AG04449 (cell line): ENCODE measurements around the gene ELF1.

Experiments used
- CTCF ChIA-PET: fragments of 350-600 bp; formaldehyde crosslinking; extraction: SDS; loops from one replicate; lab custom pipeline; 2021; ENCODE audit warnings: antibody characterized with exemption; lab: Yijun Ruan, JAX
- POLR2A ChIA-PET: fragments of 400-600, 350-600 bp; formaldehyde crosslinking; extraction: SDS; loops from one replicate; lab custom pipeline; 2020; ENCODE audit warnings: antibody characterized with exemption, inconsistent platforms; lab: Yijun Ruan, JAX
- DNase-seq: peaks from one replicate; pipeline ENCODE4 v3.0.0-alpha.2; 2010; ENCODE audit warnings: low read depth, low spot score
- H3K4me3 ChIP-seq: 2 replicates; pipeline ENCODE4 v1.5.1; 2011; ENCODE audit warnings: low read depth, mild to moderate bottlenecking, control low read depth, low read length
- CTCF ChIP-seq: IDR thresholded peaks from one replicate; pipeline ENCODE4 v1.5.1; 2011; ENCODE audit warnings: mild to moderate bottlenecking, moderate library complexity, low read length, control low read depth, inconsistent platforms; ENCODE audit not compliant: insufficient read depth; ENCODE audit errors: missing control alignments

ELF1 gene

GRCh38 chr13:40999416-40999815 lies 19.7 kb downstream of the ELF1 start:
- no peak for DNase-seq
- H3K4me3 ChIP-seq, result no peak overlapping the region
- POLR2A ChIA-PET, result no interaction called here
- CTCF ChIA-PET, result interaction anchor here (0.6 kb wide), 1 partner anchor 56 kb away, joined by 3 read pairs; no protein-coding TSS in a partner anchor
- TF ChIP-seq CTCF, result no peak

GRCh38 chr13:40996426-40997092 lies 22.6 kb downstream of the ELF1 start:
- ChIA-PET CTCF (no interaction called here), POLR2A (no interaction called here)
- no peak overlapping the region for H3K4me3 ChIP-seq

GRCh38 chr13:40995997-40996396 lies 23.1 kb downstream of the ELF1 start:
- H3K4me3 ChIP-seq, result no peak overlapping the region
- CTCF ChIA-PET, result no interaction called here
- DNase-seq, result no peak
- no peak for TF ChIP-seq CTCF
- POLR2A ChIA-PET, result no interaction called here

More at GRCh38 chr13:40996426-40997092, 22.6 kb downstream of the ELF1 start:
- no peak for DNase-seq
- TF ChIP-seq CTCF, result no peak

GRCh38 chr13:40994581-40995230 lies 24.4 kb downstream of the ELF1 start:
- no peak for DNase-seq
- H3K4me3 ChIP-seq, result no peak overlapping the region
- TF ChIP-seq CTCF, result no peak
- ChIA-PET CTCF (no interaction called here), POLR2A (no interaction called here)

- CTCF ChIA-PET, result no interaction called here
- no peak overlapping the region for H3K4me3 ChIP-seq
- POLR2A ChIA-PET, result no interaction called here
- no peak for TF ChIP-seq CTCF
- no peak for DNase-seq
Measured at GRCh38 chr13:40993987-40994386, 25.1 kb downstream of the ELF1 start.

- POLR2A ChIA-PET, result no interaction called here
- CTCF ChIA-PET, result interaction anchor here (0.8 to 1.5 kb wide), 4 partner anchors 10 to 19 kb away, joined by 3 to 4 read pairs (median 4); no protein-coding TSS in a partner anchor
- H3K4me3 ChIP-seq, result no peak overlapping the region
- no peak for DNase-seq
- no peak for TF ChIP-seq CTCF
Measured at GRCh38 chr13:40992678-40993518, 26.2 kb downstream of the ELF1 start.
